Medulla oblongata (tissue), 1 donor: Measurements from ENCODE around the gene S100A5.
A peak's percentile ranks its signal among the peaks of the same experiment; 100 is the strongest.
"Not testable (repeated sequence)": the region's sequence is repeated elsewhere in the genome, so short reads cannot be mapped to it uniquely, and the experiment has no call there.

Source experiments
- DNase-seq: peaks from one replicate; pipeline ENCODE4 v3.0.0-alpha.2; 2015; ENCODE audit errors: extremely low spot score

Gene S100A5

GRCh38 chr1:153566414-153567371 lies 26.0 kb upstream of the S100A5 start:
- peak; percentile 76 for DNase-seq

- DNase-seq: no peak
Measured at GRCh38 chr1:153565529-153566374, 25.0 kb upstream of the S100A5 start, which contains the start of gene S100A2. TSS of gene S100A2 (minus strand) at chr1:153565844. CDS start at chr1:153563877, 1,967 bp downstream.

GRCh38 chr1:153563991-153564390 lies 23.3 kb upstream of the S100A5 start:
- no peak for DNase-seq

GRCh38 chr1:153563483-153563901 lies 22.8 kb upstream of the S100A5 start:
- no peak for DNase-seq

GRCh38 chr1:153562021-153562420 lies 21.3 kb upstream of the S100A5 start:
- not testable (repeated sequence) for DNase-seq

- no peak for DNase-seq
Measured at GRCh38 chr1:153561466-153561985, 20.8 kb upstream of the S100A5 start.

GRCh38 chr1:153560771-153561465 lies 20.2 kb upstream of the S100A5 start:
- no peak for DNase-seq

- DNase-seq: no peak
Measured at GRCh38 chr1:153560241-153560640, 19.5 kb upstream of the S100A5 start.

GRCh38 chr1:153557877-153558276 lies 17.1 kb upstream of the S100A5 start:
- no peak for DNase-seq

GRCh38 chr1:153556348-153556747 lies 15.6 kb upstream of the S100A5 start:
- no peak for DNase-seq

- peak; percentile 57 for DNase-seq
Measured at GRCh38 chr1:153553830-153554541, 13.3 kb upstream of the S100A5 start.

- DNase-seq: no peak
Measured at GRCh38 chr1:153553096-153553495, 12.4 kb upstream of the S100A5 start.

GRCh38 chr1:153552335-153552734 lies 11.6 kb upstream of the S100A5 start:
- no peak for DNase-seq

- DNase-seq: peak; percentile 35
Measured at GRCh38 chr1:153550827-153551500, 10.2 kb upstream of the S100A5 start.

GRCh38 chr1:153550398-153550758 lies 9.6 kb upstream of the S100A5 start:
- no peak for DNase-seq

GRCh38 chr1:153549741-153550397 lies 9.1 kb upstream of the S100A5 start:
- DNase-seq: no peak

GRCh38 chr1:153548722-153549688 lies 8.3 kb upstream of the S100A5 start, which contains the start of gene S100A3:
TSS of gene S100A3 (minus strand) at chr1:153549258. CDS start at chr1:153548485, 773 bp downstream.
- DNase-seq: peak; percentile 52
